Smooth muscle cell (in vitro differentiated cells): ENCODE data around the gene MLEC. TPM values are rescaled to one million over a fixed set of nuclear protein-coding genes. Genes with fewer than 3 reads are reported as not detected.

Experiments
- DNase-seq: peaks from one replicate; lab custom pipeline; 2025; ENCODE audit not compliant: unreplicated experiment; lab: John Stamatoyannopoulos, UW
- H2AFZ ChIP-seq: fragments of 200-600 bp; sonication (generic); 2 replicates; pipeline ENCODE4 v1.6.0; 2016; ENCODE audit warnings: antibody characterized with exemption, low read depth, mild to moderate bottlenecking
- H3F3A ChIP-seq: fragments of 200-600 bp; sonication (generic); 2 replicates; pipeline ENCODE4 v1.6.0; 2017; ENCODE audit warnings: antibody characterized with exemption, low read depth
- H3K27ac ChIP-seq: fragments of 200-600 bp; sonication (generic); 2 replicates; pipeline ENCODE4 v1.5.1; 2016; ENCODE audit warnings: low read depth, mild to moderate bottlenecking
- H3K27me3 ChIP-seq: fragments of 200-600 bp; sonication (generic); 2 replicates; pipeline ENCODE4 v1.6.1; 2016; ENCODE audit warnings: low read depth, mild to moderate bottlenecking
- H3K36me3 ChIP-seq: fragments of 200-600 bp; sonication (generic); 2 replicates; pipeline ENCODE4 v1.5.1; 2016; ENCODE audit warnings: low read depth
- H3K4me1 ChIP-seq: fragments of 200-600 bp; sonication (generic); 2 replicates; pipeline ENCODE4 v1.5.1; 2016; ENCODE audit warnings: low read depth
- H3K4me2 ChIP-seq: fragments of 200-600 bp; sonication (generic); 2 replicates; pipeline ENCODE4 v1.6.0; 2016; ENCODE audit warnings: mild to moderate bottlenecking
- H3K4me3 ChIP-seq: fragments of 200-600 bp; sonication (generic); 2 replicates; pipeline ENCODE4 v1.5.1; 2016; ENCODE audit warnings: mild to moderate bottlenecking
- H3K79me2 ChIP-seq: fragments of 200-600 bp; sonication (generic); 2 replicates; pipeline ENCODE4 v1.6.0; 2016; ENCODE audit warnings: low read depth, mild to moderate bottlenecking
- H3K9ac ChIP-seq: fragments of 200-600 bp; sonication (generic); 2 replicates; pipeline ENCODE4 v1.6.0; 2016; ENCODE audit warnings: low read depth
- H3K9me3 ChIP-seq: fragments of 200-600 bp; sonication (generic); replicated peaks from 2 replicates; pipeline ENCODE4 v1.5.1; 2016; ENCODE audit warnings: low read depth
- H4K20me1 ChIP-seq: fragments of 200-600 bp; sonication (generic); 2 replicates; pipeline ENCODE4 v1.6.0; 2016; ENCODE audit warnings: low read depth
- CTCF ChIP-seq: fragments of 200-600 bp; sonication (generic); IDR thresholded peaks from 2 replicates; pipeline ENCODE4 v1.5.1; 2017; ENCODE audit warnings: borderline replicate concordance, mild to moderate bottlenecking, antibody characterized with exemption; ENCODE audit not compliant: insufficient read depth, poor library complexity, severe bottlenecking
- WGBS: methylation state at CpG from one replicate; pipeline ENCODE4 v1.1.7; 2016; ENCODE audit warnings: low lambda C conversion rate; 5-methylcytosine and 5-hydroxymethylcytosine counted together
- polyA plus RNA-seq: library from polyadenylated mRNA; unstranded; fragments of >200 nt; fragmentation: Nextera tagmentation; extraction: Ambion mirVana; gene quantifications from 2 replicates; pipeline ENCODE4 v1.2.1, GENCODE V29; 2016
- total RNA-seq: library from RNA; depleted of rRNA; stranded (reverse); fragments of >200 nt; gene quantifications from 2 replicates; pipeline ENCODE4 v1.2.3, GENCODE V29; 2014

The MLEC gene
- total and polyA plus RNA-seq, 2 experiments from 2014 or later: 70.7 to 230 TPM

DNA sequence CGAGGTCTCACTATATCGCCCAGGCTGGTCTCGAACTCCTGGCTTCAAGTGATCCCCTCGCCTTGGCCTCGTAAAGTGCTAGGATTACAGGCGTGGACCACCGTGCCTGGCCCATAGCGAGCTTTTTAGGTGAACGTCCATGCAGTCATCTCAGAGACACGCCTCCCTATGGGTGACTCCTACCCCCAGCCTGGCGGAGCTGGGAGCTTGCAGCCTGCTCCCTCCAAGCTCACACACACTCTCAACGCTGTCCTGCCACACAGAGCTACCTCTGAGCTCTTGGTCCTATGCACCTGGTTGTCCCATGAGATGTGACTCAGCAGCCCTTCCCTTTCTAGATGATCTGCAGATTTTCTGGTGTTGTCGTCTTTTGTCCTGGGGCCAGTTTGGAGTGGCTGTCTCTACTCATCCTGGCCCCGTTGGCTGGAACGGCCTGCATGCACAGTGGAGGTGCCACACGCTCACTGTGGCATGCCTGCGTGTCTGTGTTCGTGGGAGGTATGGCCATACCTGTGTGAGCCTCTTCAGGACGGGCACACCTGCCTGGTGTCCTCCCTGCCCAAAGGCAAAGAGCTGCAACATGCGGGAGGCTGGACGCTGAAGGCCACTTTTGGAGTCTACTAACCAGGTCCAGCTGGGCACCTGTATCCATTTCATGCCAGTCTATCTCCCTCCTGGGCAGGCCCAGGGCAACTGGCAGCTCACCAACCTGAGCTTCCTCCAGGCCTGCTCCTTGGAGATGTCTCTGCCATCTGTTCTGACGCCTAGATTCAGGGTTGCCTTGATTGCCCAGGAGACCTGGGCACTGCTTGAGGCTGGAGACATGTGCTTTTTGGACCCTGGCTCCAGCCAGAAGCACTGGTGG, 28.4 kb upstream of the MLEC start:
- H3K9me3 ChIP-seq: no peaks in the 10 kb centered on the region
- H4K20me1 ChIP-seq: no peaks in the 10 kb centered on the region
- H3K27me3 ChIP-seq: no peaks in the 10 kb centered on the region
- H3K9ac ChIP-seq: no peak overlapping the region
- no peaks in the 10 kb centered on the region for H3F3A ChIP-seq
- H3K4me3 ChIP-seq: no peak overlapping the region
- no peak overlapping the region for H3K27ac ChIP-seq
- H3K79me2 ChIP-seq: no peaks in the 10 kb centered on the region
- DNase-seq: no peak
- H3K36me3 ChIP-seq: no peaks in the 10 kb centered on the region
- H2AFZ ChIP-seq: no peak overlapping the region
- TF ChIP-seq CTCF: no peak
- no peaks in the 10 kb centered on the region for H3K4me1 ChIP-seq
- 85% methylated on average over 22 of the region's 22 CpGs for WGBS
- no peak overlapping the region for H3K4me2 ChIP-seq

- Histone ChIP-seq H3K4me1 (no peaks in the 10 kb centered on the region), H3K27me3 (no peaks in the 10 kb centered on the region), H3K4me2 (no peak overlapping the region), H3K9me3 (no peaks in the 10 kb centered on the region), H4K20me1 (no peaks in the 10 kb centered on the region), H3K27ac (no peak overlapping the region), H2AFZ (no peak overlapping the region), H3K9ac (no peak overlapping the region), H3F3A (no peaks in the 10 kb centered on the region), H3K4me3 (no peak overlapping the region), H3K79me2 (no peaks in the 10 kb centered on the region), H3K36me3 (no peaks in the 10 kb centered on the region)
- 75% methylated on average over 8 of the region's 8 CpGs for WGBS
- no peak for DNase-seq
- no peak for TF ChIP-seq CTCF
Observed at GRCh38 chr12:120659151-120659525, 27.8 kb upstream of the MLEC start.

DNA sequence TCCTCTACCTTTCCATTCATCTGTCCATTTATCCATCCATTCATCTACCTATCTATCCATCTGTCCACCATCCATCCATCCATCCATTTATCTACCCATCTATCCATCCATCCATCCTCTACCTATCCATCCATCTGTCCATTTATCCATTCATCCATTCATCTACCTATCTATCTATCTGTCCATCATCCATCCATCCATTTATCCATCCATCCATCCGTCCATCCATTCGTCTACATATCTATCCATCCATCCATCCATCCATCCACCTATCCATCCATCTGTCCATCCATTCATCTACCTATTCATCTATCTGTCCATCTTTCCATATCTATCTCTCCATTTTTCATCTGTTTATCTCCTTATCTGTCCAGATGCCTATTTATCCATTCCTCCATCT, 25.5 kb upstream of the MLEC start:
- H3K27me3 ChIP-seq: no peaks in the 10 kb centered on the region
- no peaks in the 10 kb centered on the region for H3K4me1 ChIP-seq
- no peaks in the 10 kb centered on the region for H3F3A ChIP-seq
- DNase-seq: no peak
- no peak overlapping the region for H2AFZ ChIP-seq
- no peaks in the 10 kb centered on the region for H3K36me3 ChIP-seq
- H4K20me1 ChIP-seq: no peaks in the 10 kb centered on the region
- no peak overlapping the region for H3K4me3 ChIP-seq
- no peak overlapping the region for H3K27ac ChIP-seq
- H3K4me2 ChIP-seq: no peak overlapping the region
- no peaks in the 10 kb centered on the region for H3K9me3 ChIP-seq
- no peak overlapping the region for H3K9ac ChIP-seq
- 83% methylated on average over 2 of the region's 2 CpGs for WGBS
- no peak for TF ChIP-seq CTCF
- H3K79me2 ChIP-seq: no peaks in the 10 kb centered on the region

- H2AFZ ChIP-seq: no peak overlapping the region
- no peaks in the 10 kb centered on the region for H3K27me3 ChIP-seq
- H3K9me3 ChIP-seq: no peaks in the 10 kb centered on the region
- no peaks in the 10 kb centered on the region for H3K79me2 ChIP-seq
- no peak for TF ChIP-seq CTCF
- no peaks in the 10 kb centered on the region for H3F3A ChIP-seq
- no peaks in the 10 kb centered on the region for H3K4me1 ChIP-seq
- no peak overlapping the region for H3K27ac ChIP-seq
- H3K36me3 ChIP-seq: no peaks in the 10 kb centered on the region
- no peaks in the 10 kb centered on the region for H4K20me1 ChIP-seq
- WGBS: 87% methylated on average over 3 of the region's 3 CpGs
- no peak overlapping the region for H3K4me3 ChIP-seq
- no peak for DNase-seq
- no peak overlapping the region for H3K9ac ChIP-seq
- H3K4me2 ChIP-seq: no peak overlapping the region
Observed at GRCh38 chr12:120662879-120663278, 24.1 kb upstream of the MLEC start.
